Activated CD4-positive, alpha-beta memory T cell treated with anti-CD3 and anti-CD28 coated beads for 36 hours (primary cell): ENCODE measurements around the gene MPZL3. TPM values are rescaled to one million over a fixed set of nuclear protein-coding genes. Genes with fewer than 3 reads are reported as not detected.
"Not testable (repeated sequence)": the region's sequence is repeated elsewhere in the genome, so short reads cannot be mapped to it uniquely, and the experiment has no call there.

ENCODE experiments used
- CTCF ChIA-PET: fragments of 350-600 bp; sonication (Branson Sonifier 250); formaldehyde crosslinking; loops from one replicate; lab custom pipeline; 2021; ENCODE audit warnings: antibody characterized with exemption, inconsistent platforms; lab: Charles Lee
- POLR2A ChIA-PET: fragments of 350-600 bp; sonication (Branson Sonifier 250); formaldehyde crosslinking; loops from one replicate; lab custom pipeline; 2021; ENCODE audit warnings: antibody characterized with exemption; lab: Charles Lee
- DNase-seq: peaks from one replicate; pipeline ENCODE4 v3.0.0-alpha.2; 2020
- H3K27ac Mint-ChIP-seq: one replicate; pipeline ENCODE4 v1.8.0; 2021; ENCODE audit warnings: mixed read lengths
- H3K27me3 Mint-ChIP-seq: one replicate; pipeline ENCODE4 v1.8.0; 2021; ENCODE audit warnings: mixed read lengths
- H3K36me3 Mint-ChIP-seq: one replicate; pipeline ENCODE4 v1.8.0; 2021; ENCODE audit warnings: mixed read lengths
- H3K4me1 Mint-ChIP-seq: one replicate; pipeline ENCODE4 v1.8.0; 2021; ENCODE audit warnings: low read depth, mixed read lengths
- H3K4me3 Mint-ChIP-seq: one replicate; pipeline ENCODE4 v1.8.0; 2021; ENCODE audit warnings: mild to moderate bottlenecking, mixed read lengths
- H3K9me3 Mint-ChIP-seq: one replicate; pipeline ENCODE4 v1.8.0; 2021; ENCODE audit warnings: mixed read lengths
- intact Hi-C: fragments of 100-400 bp; cut with micrococcal nuclease; formaldehyde crosslinking; loops from one replicate; pipeline ENCODE4 v1.15.1; 2023
- total RNA-seq, 2 experiments: library from RNA; stranded (reverse); gene quantifications; one replicate each; pipeline ENCODE4 v1.2.3, GENCODE V29; 2021

MPZL3 gene
- total RNA-seq, 2 experiments from 2014 or later, result 47.3 to 49.0 TPM

DNA sequence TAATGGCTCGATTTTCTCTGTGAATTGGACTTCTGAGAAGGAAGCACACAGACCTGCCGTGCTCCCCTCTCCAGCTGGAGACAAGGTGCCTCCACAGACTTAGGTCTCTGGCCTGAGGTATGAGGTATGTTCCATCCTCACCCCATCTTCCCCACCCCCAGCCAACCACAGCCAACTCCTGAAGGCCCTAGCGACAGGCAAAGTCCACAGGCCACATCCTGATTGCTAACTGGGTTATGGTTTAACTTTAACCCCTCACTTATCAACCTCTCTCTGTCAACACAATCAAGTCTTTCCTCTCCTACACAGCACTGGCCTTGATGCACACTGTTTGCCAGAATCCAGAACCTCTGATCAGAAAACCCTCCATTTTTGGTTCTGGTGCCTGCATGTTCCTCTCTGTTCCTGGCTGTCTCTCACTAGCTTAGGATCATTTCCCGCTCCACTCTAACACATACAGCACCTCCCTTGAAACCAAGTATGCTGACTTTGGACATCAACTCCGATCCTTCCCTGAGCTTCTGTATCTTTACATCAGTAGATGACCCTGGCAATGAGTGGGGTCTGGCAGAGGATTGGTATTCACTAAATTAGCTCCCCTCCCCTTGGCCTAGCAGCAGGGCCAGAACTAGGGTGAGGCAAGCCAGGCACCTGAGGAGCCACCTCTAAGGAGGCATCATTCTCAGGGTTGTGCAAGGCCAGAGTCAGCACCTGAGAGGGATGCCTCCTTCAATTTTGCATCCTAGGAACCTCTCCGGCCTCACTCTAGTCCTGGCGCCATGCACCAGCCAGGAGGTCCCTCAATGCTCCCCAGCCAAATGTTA is 49.4 kb downstream of the MPZL3 start:
- ChIA-PET CTCF (interaction anchor here (0.5 to 2.0 kb wide), 14 partner anchors 8 to 284 kb away, joined by 3 to 12 read pairs (median 6); partner anchors contain the start of gene JAML), POLR2A (interaction anchor here (0.5 to 5.1 kb wide), 11 partner anchors 9 to 199 kb away, joined by 3 to 83 read pairs (median 6); partner anchors contain the start of genes JAML and MPZL3)
- intact Hi-C loops, result loop anchor here (5.0 kb wide), 1 partner anchor 369 kb away; the partner anchor contains the start of gene ARCN1
- Mint-ChIP-seq H3K27ac (no peak overlapping the region), H3K9me3 (no peaks in the 10 kb centered on the region), H3K27me3 (no peaks in the 10 kb centered on the region), H3K36me3 (peaks cover 47% of the 10 kb centered on the region), H3K4me1 (peaks cover 42% of the 10 kb centered on the region), H3K4me3 (no peak overlapping the region)
- DNase-seq, result peak; percentile 83

DNA sequence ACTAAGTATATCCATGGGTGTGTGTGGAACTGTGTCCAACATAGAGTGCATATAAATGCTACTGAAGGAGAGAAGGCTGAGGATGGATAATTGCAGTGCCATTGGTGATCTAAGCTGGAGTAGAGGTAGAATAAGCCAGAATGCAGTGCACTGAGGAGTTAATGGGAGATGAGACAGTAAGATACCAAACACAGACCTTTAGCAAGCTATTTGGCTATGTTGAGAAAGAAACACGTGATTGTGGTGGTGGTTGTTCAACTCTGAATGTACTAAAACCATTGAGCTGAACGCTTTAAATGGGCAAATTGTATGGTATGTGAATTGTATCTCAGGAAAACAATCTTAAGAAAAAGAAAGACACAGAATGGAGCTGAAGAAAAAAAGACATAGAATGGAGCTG is 50.2 kb downstream of the MPZL3 start:
- POLR2A ChIA-PET, result interaction anchor here (0.7 to 5.1 kb wide), 10 partner anchors 10 to 200 kb away, joined by 3 to 83 read pairs (median 6); partner anchors contain the start of genes JAML and MPZL3
- CTCF ChIA-PET, result interaction anchor here (0.6 to 2.0 kb wide), 11 partner anchors 9 to 137 kb away, joined by 3 to 12 read pairs (median 7); partner anchors contain the start of gene JAML
- peaks cover 46% of the 10 kb centered on the region for H3K36me3 Mint-ChIP-seq
- no peaks in the 10 kb centered on the region for H3K9me3 Mint-ChIP-seq
- no peak for DNase-seq
- H3K27ac Mint-ChIP-seq, result no peak overlapping the region
- no peak overlapping the region for H3K4me3 Mint-ChIP-seq
- H3K4me1 Mint-ChIP-seq, result peaks cover 35% of the 10 kb centered on the region
- intact Hi-C loops, result loop anchor here (1.0 to 5.0 kb wide), 6 partner anchors 15 to 370 kb away; partner anchors contain the start of gene ARCN1
- no peaks in the 10 kb centered on the region for H3K27me3 Mint-ChIP-seq

DNA sequence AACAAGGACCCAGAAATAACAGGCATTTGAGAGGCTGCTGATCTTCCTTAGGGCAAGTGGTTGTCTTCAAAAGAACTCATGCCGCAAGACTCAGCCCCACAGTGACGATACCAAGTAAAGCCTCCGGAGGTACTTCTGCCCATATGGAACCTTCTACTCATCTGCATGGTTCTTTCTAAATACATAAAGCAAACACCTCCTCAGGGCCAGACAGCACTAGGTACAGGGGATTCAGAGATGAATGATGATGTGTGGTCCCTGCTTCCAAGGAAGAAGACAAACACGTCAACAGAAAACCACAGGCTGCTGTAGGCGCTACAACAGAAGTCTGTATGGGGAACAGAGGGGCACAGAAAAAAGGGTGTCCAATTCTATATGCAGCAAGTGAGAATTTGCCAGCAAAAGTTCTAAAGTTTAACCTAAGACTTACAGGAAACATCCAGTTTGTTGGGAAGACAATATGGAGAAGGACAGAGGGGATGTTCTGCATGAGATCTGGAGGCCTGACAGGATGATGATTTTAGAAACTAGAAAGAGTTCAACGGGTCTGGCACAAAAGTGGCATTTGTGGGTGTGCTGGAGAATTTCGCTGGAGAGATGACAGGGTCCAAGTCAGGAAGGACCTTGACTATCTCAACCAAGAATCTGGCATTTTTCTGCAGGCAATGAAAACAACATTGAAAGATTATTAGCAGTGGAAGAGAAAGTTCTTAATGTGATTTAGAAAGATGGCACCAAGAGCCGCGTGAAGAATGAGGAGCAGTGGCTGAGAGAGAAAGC is 51.1 kb downstream of the MPZL3 start:
- peak; percentile 76 for DNase-seq

DNA sequence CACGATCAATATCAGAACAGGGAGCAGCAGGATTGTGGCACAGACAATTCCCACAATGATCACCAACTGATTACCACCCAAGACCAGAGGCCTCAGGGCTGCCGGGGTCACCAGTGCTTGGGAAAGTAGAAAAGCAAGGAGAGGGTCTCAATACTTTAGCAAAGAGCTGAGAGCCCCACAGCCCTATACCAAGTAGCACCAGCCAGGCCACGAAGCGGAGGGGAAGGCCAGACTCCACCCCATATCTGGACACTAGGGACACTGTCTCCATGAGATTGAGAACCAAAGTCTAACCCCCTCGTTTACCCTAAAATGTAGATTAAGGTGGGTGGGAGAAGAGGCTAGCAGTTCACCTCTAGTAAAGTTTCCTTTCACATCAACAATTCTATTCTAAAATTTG is 51.7 kb downstream of the MPZL3 start:
- Mint-ChIP-seq H3K27me3 (no peaks in the 10 kb centered on the region), H3K4me1 (peaks cover 20% of the 10 kb centered on the region), H3K9me3 (no peaks in the 10 kb centered on the region), H3K36me3 (peaks cover 44% of the 10 kb centered on the region), H3K27ac (no peak overlapping the region), H3K4me3 (peak overlapping the region; percentile 42)
- CTCF ChIA-PET, result interaction anchor here (0.7 to 2.8 kb wide), 2 partner anchors 8 to 89 kb away, joined by 3 to 82 read pairs; no protein-coding TSS in a partner anchor
- intact Hi-C loops, result loop anchor here (2.0 to 5.0 kb wide), 2 partner anchors 140 to 372 kb away; partner anchors contain the start of gene ARCN1
- DNase-seq, result no peak
- POLR2A ChIA-PET, result interaction anchor here (0.8 to 1.5 kb wide), 4 partner anchors 24 to 104 kb away, joined by 3 to 5 read pairs (median 4); partner anchors contain the start of gene CD3E

More for the DNA sequence above, 51.1 kb downstream of the MPZL3 start:
- ChIA-PET POLR2A (interaction anchor here (0.8 to 5.1 kb wide), 9 partner anchors 11 to 201 kb away, joined by 3 to 83 read pairs (median 6); partner anchors contain the start of gene CD3E), CTCF (interaction anchor here (1.3 to 2.0 kb wide), 2 partner anchors 16 to 20 kb away, joined by 6 to 12 read pairs; no protein-coding TSS in a partner anchor)
- H3K36me3 Mint-ChIP-seq, result peaks cover 47% of the 10 kb centered on the region
- intact Hi-C loops, result loop anchor here (1.0 to 5.0 kb wide), 6 partner anchors 16 to 371 kb away; partner anchors contain the start of gene ARCN1
- H3K4me1 Mint-ChIP-seq, result peaks cover 26% of the 10 kb centered on the region
- H3K4me3 Mint-ChIP-seq, result peak overlapping the region; percentile 42
- H3K27me3 Mint-ChIP-seq, result no peaks in the 10 kb centered on the region
- no peak overlapping the region for H3K27ac Mint-ChIP-seq
- H3K9me3 Mint-ChIP-seq, result no peaks in the 10 kb centered on the region

DNA sequence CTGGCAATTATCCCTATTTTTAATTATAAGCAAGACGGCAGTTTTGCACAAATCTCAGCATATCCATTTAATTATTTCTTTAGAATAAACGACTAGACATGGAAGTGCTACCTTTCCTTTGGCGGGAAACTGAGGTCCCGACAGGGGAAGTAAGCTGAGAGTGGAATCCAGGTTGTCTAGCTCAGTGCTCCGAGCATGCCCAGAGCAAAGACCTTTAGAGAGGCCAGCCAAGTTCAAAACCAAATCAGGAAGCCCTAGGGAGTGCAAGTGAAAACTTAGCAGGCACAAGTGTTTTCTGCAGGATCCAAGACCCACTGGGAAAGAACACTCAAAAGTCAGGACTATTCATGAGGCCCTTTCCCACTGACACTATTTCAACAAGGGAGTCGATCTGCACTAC is 53.0 kb downstream of the MPZL3 start:
- POLR2A ChIA-PET, result interaction anchor here (0.6 to 2.4 kb wide), 14 partner anchors 15 to 390 kb away, joined by 3 to 10 read pairs (median 3); partner anchors contain the start of gene JAML
- peak overlapping the region; percentile 30 for H3K4me3 Mint-ChIP-seq
- H3K27ac Mint-ChIP-seq, result peak overlapping the region; percentile 72
- H3K9me3 Mint-ChIP-seq, result no peaks in the 10 kb centered on the region
- peaks cover 51% of the 10 kb centered on the region for H3K36me3 Mint-ChIP-seq
- H3K4me1 Mint-ChIP-seq, result peaks cover 16% of the 10 kb centered on the region
- intact Hi-C loops, result loop anchor here (2.0 kb wide), 1 partner anchor 290 kb away; no protein-coding TSS in a partner anchor
- H3K27me3 Mint-ChIP-seq, result no peaks in the 10 kb centered on the region
- no peak for DNase-seq
- CTCF ChIA-PET, result interaction anchor here (0.6 to 2.8 kb wide), 54 partner anchors 9 to 368 kb away, joined by 3 to 82 read pairs (median 5); partner anchors contain the start of genes CD3D, CD3E, JAML and MPZL3

DNA sequence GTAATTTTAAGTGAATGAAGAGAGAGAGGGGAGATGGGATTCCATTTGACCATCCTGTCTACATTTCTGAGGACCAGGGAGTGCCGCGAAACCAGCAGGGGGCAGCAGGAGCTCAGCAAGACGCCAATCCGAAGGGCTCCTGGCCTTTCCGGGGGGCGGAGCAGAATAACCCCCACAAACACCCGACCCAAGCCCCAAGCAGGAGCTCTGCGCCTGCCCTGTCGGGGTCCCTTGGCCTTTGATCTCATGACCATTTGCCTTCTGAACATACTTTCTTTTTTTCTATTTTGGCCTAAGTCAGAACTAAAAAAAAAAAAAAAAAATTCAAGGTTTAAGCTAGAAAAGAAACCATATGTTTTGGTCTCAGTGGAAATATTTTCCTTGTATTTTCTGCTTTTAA is 53.8 kb downstream of the MPZL3 start:
- DNase-seq, result peak; percentile 89
- ChIA-PET POLR2A (interaction anchor here (0.6 to 2.4 kb wide), 16 partner anchors 16 to 390 kb away, joined by 3 to 10 read pairs (median 3); partner anchors contain the start of gene JAML), CTCF (interaction anchor here (0.6 to 2.8 kb wide), 69 partner anchors 10 to 1216 kb away, joined by 3 to 82 read pairs (median 5); partner anchors contain the start of genes CD3D, CD3E, CD3G and JAML)
- Mint-ChIP-seq H3K36me3 (peaks cover 58% of the 10 kb centered on the region), H3K4me3 (peak overlapping the region; percentile 30), H3K9me3 (no peaks in the 10 kb centered on the region), H3K4me1 (peaks cover 16% of the 10 kb centered on the region), H3K27ac (peak overlapping the region; percentile 72), H3K27me3 (no peaks in the 10 kb centered on the region)
- intact Hi-C loops, result loop anchor here (1.0 to 2.0 kb wide), 2 partner anchors 93 to 290 kb away; no protein-coding TSS in a partner anchor

DNA sequence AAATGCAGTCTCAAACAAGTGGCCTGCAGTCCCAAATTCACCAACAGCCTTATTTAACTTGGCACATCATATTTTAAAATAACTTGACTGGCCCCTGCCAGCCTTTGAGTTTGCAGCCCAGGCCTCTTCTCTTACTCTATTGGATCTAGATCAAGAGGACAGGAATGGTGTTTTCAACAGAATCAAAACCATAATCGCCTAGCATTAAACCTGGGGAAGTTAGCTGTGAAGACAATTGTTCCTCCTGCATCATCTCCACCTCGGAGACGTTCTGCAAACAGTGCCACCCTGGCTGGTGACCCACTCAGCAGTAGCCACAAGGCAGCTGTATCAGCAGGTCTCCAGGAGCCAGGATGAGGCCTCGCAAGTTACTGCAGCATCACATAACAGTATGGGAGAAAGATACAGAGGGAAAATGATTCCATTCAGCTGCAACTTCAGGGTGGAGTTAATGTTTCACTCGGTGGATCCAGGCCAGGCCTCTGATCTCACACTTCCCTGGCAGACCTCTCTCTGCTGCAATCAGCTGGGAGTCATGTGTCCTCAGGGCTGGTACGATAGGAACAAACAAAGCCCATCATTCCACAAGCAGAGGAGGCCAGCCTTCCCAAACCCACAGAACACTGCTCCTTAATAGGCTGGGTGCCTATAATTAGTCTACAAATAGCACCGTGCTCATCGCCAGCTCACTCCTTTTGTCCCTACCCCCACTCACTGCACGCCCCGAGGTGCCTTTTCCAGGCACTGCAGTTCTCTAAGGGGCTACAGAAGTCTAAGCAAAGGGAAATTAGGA is 57.1 kb downstream of the MPZL3 start:
- Mint-ChIP-seq H3K36me3 (peaks cover 79% of the 10 kb centered on the region), H3K4me1 (peaks cover 16% of the 10 kb centered on the region), H3K9me3 (no peaks in the 10 kb centered on the region), H3K4me3 (no peak overlapping the region), H3K27ac (no peak overlapping the region), H3K27me3 (peaks cover 3% of the 10 kb centered on the region)
- no peak for DNase-seq
- ChIA-PET POLR2A (no interaction called here), CTCF (interaction anchor here (0.6 to 2.8 kb wide), 4 partner anchors 25 to 229 kb away, joined by 3 to 12 read pairs (median 6); no protein-coding TSS in a partner anchor)
- intact Hi-C loops, result no loop called here

DNA sequence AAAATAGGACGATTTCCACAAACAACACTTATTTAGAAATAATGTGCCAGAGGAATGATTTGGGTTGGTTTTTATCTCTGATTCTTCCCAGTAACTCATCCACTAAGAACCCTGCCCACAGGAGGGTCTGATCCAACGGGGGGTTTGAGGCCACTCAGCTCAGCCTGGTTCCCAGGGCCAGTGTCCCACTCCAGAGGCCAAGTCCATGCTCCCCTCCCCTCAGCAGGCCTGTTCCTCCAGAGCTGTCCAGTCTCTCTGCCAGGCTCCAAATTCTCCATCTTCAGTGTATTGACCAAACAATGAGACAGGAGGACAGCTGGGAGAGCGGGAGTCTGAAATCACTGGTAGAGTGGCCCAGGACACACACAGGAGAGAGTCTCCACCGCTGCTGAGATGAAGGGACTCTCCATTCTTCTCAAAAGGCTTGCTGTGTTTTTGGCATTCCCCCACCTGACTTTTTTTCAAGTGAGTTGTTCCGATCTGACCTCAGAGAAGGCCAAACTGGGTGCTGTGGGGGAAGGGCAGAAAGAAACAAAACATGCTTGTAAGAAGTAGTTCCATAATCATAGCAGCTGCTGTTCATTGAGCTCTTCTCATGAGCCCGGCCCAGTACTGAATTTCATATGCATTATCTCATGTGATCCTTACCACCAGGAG is 58.1 kb downstream of the MPZL3 start:
- ChIA-PET POLR2A (no interaction called here), CTCF (interaction anchor here (0.9 to 2.8 kb wide), 4 partner anchors 24 to 102 kb away, joined by 4 to 12 read pairs (median 6); no protein-coding TSS in a partner anchor)
- Mint-ChIP-seq H3K27ac (no peak overlapping the region), H3K36me3 (peaks cover 71% of the 10 kb centered on the region), H3K4me3 (no peak overlapping the region), H3K27me3 (peaks cover 5% of the 10 kb centered on the region), H3K4me1 (peaks cover 12% of the 10 kb centered on the region), H3K9me3 (no peaks in the 10 kb centered on the region)
- intact Hi-C loops, result no loop called here
- DNase-seq, result no peak

DNA sequence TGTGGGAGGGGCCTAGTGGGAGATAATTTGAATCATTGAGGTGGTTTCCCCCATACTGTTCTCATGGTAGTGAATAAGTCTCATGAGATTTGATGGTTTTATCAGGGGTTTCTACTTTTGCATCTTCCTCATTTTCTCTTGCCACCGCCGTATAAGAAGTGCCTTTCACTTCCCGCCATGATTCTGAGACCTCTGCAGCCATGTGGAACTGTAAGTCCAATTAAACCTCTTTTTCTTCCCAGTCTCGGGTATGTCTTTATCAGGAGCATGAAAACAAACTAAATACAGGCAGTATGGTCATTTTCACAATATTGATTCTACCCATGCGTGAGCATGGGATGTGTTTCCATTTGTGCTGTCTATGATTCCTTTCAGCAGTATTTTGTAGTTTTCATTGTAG is 59.3 kb downstream of the MPZL3 start:
- H3K9me3 Mint-ChIP-seq, intact Hi-C loops, DNase-seq, H3K4me3 Mint-ChIP-seq, POLR2A ChIA-PET, H3K4me1 Mint-ChIP-seq, H3K27me3 Mint-ChIP-seq, H3K27ac Mint-ChIP-seq: not testable (repeated sequence)
- H3K36me3 Mint-ChIP-seq, result peaks cover 61% of the 10 kb centered on the region
- CTCF ChIA-PET, result interaction anchor here (2.8 kb wide), 1 partner anchor 103 kb away, joined by 12 read pairs; no protein-coding TSS in a partner anchor

DNA sequence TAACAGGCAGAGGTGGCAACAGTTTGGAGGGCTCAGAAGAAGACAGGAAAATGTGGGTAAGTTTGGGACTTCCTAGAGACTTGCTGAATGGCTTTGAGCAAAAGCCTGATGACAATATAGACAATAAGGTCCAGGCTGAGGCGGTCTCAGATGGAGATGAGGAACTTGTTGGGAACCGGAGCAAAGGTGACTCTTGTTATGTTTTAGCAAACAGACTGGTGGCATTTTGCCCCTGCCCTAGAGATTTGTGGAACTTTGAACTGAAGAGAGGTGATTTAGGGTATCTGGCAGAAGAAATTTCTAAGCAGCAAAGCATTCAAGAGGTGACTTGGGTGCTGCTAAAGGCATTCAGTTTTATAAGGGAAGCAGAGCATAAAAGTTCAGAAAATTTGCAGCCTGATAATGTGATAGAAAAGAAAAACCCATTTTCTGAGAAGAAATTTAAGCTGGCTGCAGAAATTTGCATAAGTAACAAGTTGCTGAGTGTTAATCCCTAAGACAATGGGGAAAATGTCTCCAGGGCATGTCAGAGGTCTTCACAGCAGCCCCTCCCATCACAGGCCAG is 61.1 kb downstream of the MPZL3 start:
- H3K27ac Mint-ChIP-seq, H3K4me1 Mint-ChIP-seq, H3K9me3 Mint-ChIP-seq, CTCF ChIA-PET, POLR2A ChIA-PET, DNase-seq, H3K4me3 Mint-ChIP-seq, intact Hi-C loops: not testable (repeated sequence)
- Mint-ChIP-seq H3K36me3 (peaks cover 45% of the 10 kb centered on the region), H3K27me3 (peaks cover 10% of the 10 kb centered on the region)
